ENCODE data around the gene KRTAP19-2. TPM values are rescaled to one million over a fixed set of nuclear protein-coding genes. Genes with fewer than 3 reads are reported as not detected.
"Not testable (repeated sequence)": the region's sequence is repeated elsewhere in the genome, so short reads cannot be mapped to it uniquely, and the experiment has no call there.

The KRTAP19-2 gene
- total RNA-seq, 1 experiment from 2014 or later, result not detected

DNA sequence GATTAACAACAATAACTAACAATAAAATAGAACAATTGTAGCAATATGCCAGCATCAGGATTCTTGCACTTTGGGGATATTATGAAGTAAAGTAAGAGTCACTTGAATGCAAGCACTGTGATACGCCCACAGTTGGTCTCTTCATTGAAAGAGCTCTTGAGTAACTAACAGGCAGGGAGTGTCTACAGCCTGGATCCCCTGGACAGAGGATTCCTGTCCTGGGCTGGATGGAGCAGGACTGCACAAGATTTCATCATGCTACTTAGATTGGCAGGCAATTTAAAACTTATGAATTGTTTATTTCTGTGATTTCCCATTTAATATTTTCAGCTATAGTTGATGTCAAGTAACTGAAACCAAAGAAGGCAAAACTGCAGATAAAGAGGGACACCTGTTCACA is 28.4 kb upstream of the KRTAP19-2 start:
- Mint-ChIP-seq H3K27me3 (ENCODE audit: low read depth) (no peaks in the 10 kb centered on the region; the same call in 1 of the 2 replicates), H3K36me3 (no peaks in the 10 kb centered on the region), H3K4me1 (peaks cover 14% of the 10 kb centered on the region), H3K4me3 (no peak overlapping the region), H3K27ac (no peak overlapping the region), H3K9me3 (peaks cover 12% of the 10 kb centered on the region)
- DNase-seq (ENCODE audit: low spot score) (no peak), ATAC-seq (0 out of 2 replicates have a peak, but pooled peaks have one; percentile 34)
- CTCF ChIA-PET, result interaction anchor here (2.0 kb wide), 1 partner anchor 10 kb away, joined by 11 read pairs; no protein-coding TSS in a partner anchor
- POLR2A ChIA-PET, result no interaction called here
- TF ChIP-seq, protein P1, sequence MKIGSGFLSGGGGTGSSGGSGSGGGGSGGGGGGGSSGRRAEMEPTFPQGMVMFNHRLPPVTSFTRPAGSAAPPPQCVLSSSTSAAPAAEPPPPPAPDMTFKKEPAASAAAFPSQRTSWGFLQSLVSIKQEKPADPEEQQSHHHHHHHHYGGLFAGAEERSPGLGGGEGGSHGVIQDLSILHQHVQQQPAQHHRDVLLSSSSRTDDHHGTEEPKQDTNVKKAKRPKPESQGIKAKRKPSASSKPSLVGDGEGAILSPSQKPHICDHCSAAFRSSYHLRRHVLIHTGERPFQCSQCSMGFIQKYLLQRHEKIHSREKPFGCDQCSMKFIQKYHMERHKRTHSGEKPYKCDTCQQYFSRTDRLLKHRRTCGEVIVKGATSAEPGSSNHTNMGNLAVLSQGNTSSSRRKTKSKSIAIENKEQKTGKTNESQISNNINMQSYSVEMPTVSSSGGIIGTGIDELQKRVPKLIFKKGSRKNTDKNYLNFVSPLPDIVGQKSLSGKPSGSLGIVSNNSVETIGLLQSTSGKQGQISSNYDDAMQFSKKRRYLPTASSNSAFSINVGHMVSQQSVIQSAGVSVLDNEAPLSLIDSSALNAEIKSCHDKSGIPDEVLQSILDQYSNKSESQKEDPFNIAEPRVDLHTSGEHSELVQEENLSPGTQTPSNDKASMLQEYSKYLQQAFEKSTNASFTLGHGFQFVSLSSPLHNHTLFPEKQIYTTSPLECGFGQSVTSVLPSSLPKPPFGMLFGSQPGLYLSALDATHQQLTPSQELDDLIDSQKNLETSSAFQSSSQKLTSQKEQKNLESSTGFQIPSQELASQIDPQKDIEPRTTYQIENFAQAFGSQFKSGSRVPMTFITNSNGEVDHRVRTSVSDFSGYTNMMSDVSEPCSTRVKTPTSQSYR (CRISPR knock-in tag; IDR thresholded peaks at IDR 0.05), result no peak
- TF ChIP-seq, protein P2, sequence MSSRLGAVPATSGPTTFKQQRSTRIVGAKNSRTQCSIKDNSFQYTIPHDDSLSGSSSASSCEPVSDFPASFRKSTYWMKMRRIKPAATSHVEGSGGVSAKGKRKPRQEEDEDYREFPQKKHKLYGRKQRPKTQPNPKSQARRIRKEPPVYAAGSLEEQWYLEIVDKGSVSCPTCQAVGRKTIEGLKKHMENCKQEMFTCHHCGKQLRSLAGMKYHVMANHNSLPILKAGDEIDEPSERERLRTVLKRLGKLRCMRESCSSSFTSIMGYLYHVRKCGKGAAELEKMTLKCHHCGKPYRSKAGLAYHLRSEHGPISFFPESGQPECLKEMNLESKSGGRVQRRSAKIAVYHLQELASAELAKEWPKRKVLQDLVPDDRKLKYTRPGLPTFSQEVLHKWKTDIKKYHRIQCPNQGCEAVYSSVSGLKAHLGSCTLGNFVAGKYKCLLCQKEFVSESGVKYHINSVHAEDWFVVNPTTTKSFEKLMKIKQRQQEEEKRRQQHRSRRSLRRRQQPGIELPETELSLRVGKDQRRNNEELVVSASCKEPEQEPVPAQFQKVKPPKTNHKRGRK (CRISPR knock-in tag; IDR thresholded peaks at IDR 0.05; ENCODE audit: borderline replicate concordance), result no peak
- TF ChIP-seq IRF2 (CRISPR knock-in tag; IDR thresholded peaks at IDR 0.05; ENCODE audit: borderline replicate concordance, low read depth) (no peak), GRHL2 (CRISPR knock-in tag; IDR thresholded peaks at IDR 0.05; ENCODE audit: insufficient replicate concordance, severe bottlenecking) (no peak), NR2C2 (CRISPR knock-in tag; IDR thresholded peaks at IDR 0.05) (no peak), TP53 (CRISPR knock-in tag; IDR thresholded peaks at IDR 0.05) (no peak), ZNF138 (CRISPR knock-in tag; conservative IDR thresholded peaks at IDR 0.05) (no peak), FOXP1 (CRISPR knock-in tag; IDR thresholded peaks at IDR 0.05; ENCODE audit: borderline replicate concordance) (no peak), SMAD4 (CRISPR knock-in tag; IDR thresholded peaks at IDR 0.05) (no peak), PRRX2 (CRISPR knock-in tag; IDR thresholded peaks at IDR 0.05) (no peak), FOXJ3 (CRISPR knock-in tag; IDR thresholded peaks at IDR 0.05; ENCODE audit: borderline replicate concordance) (no peak), JAZF1 (CRISPR knock-in tag; IDR thresholded peaks at IDR 0.05) (no peak)
- TF ChIP-seq, protein P3, sequence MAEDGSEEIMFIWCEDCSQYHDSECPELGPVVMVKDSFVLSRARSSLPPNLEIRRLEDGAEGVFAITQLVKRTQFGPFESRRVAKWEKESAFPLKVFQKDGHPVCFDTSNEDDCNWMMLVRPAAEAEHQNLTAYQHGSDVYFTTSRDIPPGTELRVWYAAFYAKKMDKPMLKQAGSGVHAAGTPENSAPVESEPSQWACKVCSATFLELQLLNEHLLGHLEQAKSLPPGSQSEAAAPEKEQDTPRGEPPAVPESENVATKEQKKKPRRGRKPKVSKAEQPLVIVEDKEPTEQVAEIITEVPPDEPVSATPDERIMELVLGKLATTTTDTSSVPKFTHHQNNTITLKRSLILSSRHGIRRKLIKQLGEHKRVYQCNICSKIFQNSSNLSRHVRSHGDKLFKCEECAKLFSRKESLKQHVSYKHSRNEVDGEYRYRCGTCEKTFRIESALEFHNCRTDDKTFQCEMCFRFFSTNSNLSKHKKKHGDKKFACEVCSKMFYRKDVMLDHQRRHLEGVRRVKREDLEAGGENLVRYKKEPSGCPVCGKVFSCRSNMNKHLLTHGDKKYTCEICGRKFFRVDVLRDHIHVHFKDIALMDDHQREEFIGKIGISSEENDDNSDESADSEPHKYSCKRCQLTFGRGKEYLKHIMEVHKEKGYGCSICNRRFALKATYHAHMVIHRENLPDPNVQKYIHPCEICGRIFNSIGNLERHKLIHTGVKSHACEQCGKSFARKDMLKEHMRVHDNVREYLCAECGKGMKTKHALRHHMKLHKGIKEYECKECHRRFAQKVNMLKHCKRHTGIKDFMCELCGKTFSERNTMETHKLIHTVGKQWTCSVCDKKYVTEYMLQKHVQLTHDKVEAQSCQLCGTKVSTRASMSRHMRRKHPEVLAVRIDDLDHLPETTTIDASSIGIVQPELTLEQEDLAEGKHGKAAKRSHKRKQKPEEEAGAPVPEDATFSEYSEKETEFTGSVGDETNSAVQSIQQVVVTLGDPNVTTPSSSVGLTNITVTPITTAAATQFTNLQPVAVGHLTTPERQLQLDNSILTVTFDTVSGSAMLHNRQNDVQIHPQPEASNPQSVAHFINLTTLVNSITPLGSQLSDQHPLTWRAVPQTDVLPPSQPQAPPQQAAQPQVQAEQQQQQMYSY (CRISPR knock-in tag; IDR thresholded peaks at IDR 0.05), result no peak
- TF ChIP-seq, protein P4, sequence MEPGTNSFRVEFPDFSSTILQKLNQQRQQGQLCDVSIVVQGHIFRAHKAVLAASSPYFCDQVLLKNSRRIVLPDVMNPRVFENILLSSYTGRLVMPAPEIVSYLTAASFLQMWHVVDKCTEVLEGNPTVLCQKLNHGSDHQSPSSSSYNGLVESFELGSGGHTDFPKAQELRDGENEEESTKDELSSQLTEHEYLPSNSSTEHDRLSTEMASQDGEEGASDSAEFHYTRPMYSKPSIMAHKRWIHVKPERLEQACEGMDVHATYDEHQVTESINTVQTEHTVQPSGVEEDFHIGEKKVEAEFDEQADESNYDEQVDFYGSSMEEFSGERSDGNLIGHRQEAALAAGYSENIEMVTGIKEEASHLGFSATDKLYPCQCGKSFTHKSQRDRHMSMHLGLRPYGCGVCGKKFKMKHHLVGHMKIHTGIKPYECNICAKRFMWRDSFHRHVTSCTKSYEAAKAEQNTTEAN (CRISPR knock-in tag; IDR thresholded peaks at IDR 0.05), result no peak

DNA sequence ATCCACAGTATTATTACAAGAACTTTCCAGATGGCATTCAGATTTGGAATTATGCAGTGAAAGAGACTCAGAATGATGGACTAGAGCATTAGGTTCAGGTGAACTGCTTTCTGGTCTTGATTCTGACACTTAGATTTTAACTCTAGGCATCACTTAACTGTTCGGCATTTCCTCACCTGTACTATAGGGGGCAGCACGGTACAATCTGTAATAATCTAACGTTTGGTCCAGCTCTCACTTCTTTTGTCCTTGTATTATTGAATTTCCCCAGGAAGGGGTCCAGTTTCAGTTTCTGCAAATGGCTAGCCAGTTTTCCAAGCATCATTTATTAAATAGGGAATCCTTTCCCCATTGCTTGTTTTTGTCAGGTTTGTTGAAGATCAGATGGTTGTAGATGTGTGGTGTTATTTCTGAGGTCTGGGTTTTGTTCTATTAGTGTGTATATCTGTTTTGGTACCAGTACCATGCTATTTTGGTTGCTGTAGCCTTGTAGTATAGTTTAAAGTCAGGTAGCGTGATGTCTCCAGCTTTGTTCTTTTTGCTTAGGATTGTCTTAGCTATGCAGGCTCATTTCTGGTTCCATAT is 18.5 kb upstream of the KRTAP19-2 start:
- TF ChIP-seq, protein P5, sequence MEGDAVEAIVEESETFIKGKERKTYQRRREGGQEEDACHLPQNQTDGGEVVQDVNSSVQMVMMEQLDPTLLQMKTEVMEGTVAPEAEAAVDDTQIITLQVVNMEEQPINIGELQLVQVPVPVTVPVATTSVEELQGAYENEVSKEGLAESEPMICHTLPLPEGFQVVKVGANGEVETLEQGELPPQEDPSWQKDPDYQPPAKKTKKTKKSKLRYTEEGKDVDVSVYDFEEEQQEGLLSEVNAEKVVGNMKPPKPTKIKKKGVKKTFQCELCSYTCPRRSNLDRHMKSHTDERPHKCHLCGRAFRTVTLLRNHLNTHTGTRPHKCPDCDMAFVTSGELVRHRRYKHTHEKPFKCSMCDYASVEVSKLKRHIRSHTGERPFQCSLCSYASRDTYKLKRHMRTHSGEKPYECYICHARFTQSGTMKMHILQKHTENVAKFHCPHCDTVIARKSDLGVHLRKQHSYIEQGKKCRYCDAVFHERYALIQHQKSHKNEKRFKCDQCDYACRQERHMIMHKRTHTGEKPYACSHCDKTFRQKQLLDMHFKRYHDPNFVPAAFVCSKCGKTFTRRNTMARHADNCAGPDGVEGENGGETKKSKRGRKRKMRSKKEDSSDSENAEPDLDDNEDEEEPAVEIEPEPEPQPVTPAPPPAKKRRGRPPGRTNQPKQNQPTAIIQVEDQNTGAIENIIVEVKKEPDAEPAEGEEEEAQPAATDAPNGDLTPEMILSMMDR (IDR thresholded peaks at IDR 0.05), result peak; percentile 65
- POLR2A ChIA-PET; H3K9me3 Mint-ChIP-seq; H3K27me3 Mint-ChIP-seq (ENCODE audit: low read depth); H3K4me3 Mint-ChIP-seq; H3K27ac Mint-ChIP-seq; H3K4me1 Mint-ChIP-seq; H3K36me3 Mint-ChIP-seq: not testable (repeated sequence)
- DNase-seq (ENCODE audit: low spot score) (peak; percentile 30), ATAC-seq (peak; percentile 74)
- CTCF ChIA-PET, result interaction anchor here (0.6 to 1.8 kb wide), 12 partner anchors 8 to 1129 kb away, joined by 3 to 11 read pairs (median 4); partner anchors contain the start of genes KRTAP19-3 and KRTAP19-4
